Colonic mucosa (tissue), 4 donors: ENCODE data around the gene ELMO1. TPM values are rescaled to one million over a fixed set of nuclear protein-coding genes. Genes with fewer than 3 reads are reported as not detected.

Source experiments
- DNase-seq: peaks from one replicate; pipeline ENCODE4 v3.0.0-alpha.2; 2020
- H3K27ac ChIP-seq: fragments of 200-600 bp; one replicate; pipeline ENCODE4 v1.8.0; 2021
- H3K27me3 ChIP-seq: fragments of 200-600 bp; one replicate; pipeline ENCODE4 v1.8.0; 2021
- H3K36me3 ChIP-seq: fragments of 200-600 bp; one replicate; pipeline ENCODE4 v1.8.0; 2021
- H3K4me1 ChIP-seq: fragments of 200-600 bp; one replicate; pipeline ENCODE4 v1.8.0; 2021; ENCODE audit warnings: mild to moderate bottlenecking
- H3K4me3 ChIP-seq: fragments of 200-600 bp; one replicate; pipeline ENCODE4 v1.8.0; 2021
- H3K9ac ChIP-seq, 2 donors: one replicate each; pipeline ENCODE4 v1.7.0; 2013; ENCODE audit warnings: control low read depth in 2 of 2, low read depth in 2 of 2, low read length in 2 of 2
- H3K9me3 ChIP-seq: fragments of 200-600 bp; one replicate; pipeline ENCODE4 v1.8.0; 2021
- CTCF ChIP-seq: fragments of 200-600 bp; IDR thresholded peaks from one replicate; pipeline ENCODE4 v1.8.0; 2022; ENCODE audit warnings: antibody characterized with exemption, mild to moderate bottlenecking
- intact Hi-C: fragments of 100-400 bp; cut with DNase I; formaldehyde crosslinking; loops from one replicate; pipeline ENCODE4 v1.14.1; 2022
- total RNA-seq, 2 donors: library from RNA; stranded (reverse); fragmentation: NEBNext Ultra II Directional in 1 of 2; extraction: Animal tissue kit (Norgen Biotek cat#: 25700) in 1 of 2; gene quantifications; one replicate each; pipeline ENCODE4 v1.2.1, GENCODE V29; 2021
- donor health status: healthy.
- donor health status: DM: no; HTN: no; CAD: no.
- donor health status: DM: no; HTN: no; CAD: no.

Gene ELMO1
- total RNA-seq, 2 donors from 2014 or later: 4.2 to 4.7 TPM

- no peak overlapping the region for H3K4me3 ChIP-seq
- no peak for TF ChIP-seq CTCF
- intact Hi-C loops: no loop called here
- no peaks in the 10 kb centered on the region for H3K27me3 ChIP-seq
- DNase-seq: no peak
- H3K36me3 ChIP-seq: no peaks in the 10 kb centered on the region
- H3K4me1 ChIP-seq: no peaks in the 10 kb centered on the region
- no peak overlapping the region for H3K9ac ChIP-seq
- H3K27ac ChIP-seq: no peak overlapping the region
- H3K9me3 ChIP-seq: no peaks in the 10 kb centered on the region
Observed at GRCh38 chr7:37033141-37033540, 415.5 kb downstream of the ELMO1 start.

- no peaks in the 10 kb centered on the region for H3K27me3 ChIP-seq
- no peaks in the 10 kb centered on the region for H3K36me3 ChIP-seq
- no peak for DNase-seq
- no peak overlapping the region for H3K9ac ChIP-seq
- intact Hi-C loops: no loop called here
- H3K27ac ChIP-seq: peak overlapping the region; percentile 37
- TF ChIP-seq CTCF: no peak
- no peaks in the 10 kb centered on the region for H3K4me1 ChIP-seq
- H3K4me3 ChIP-seq: no peak overlapping the region
- H3K9me3 ChIP-seq: no peaks in the 10 kb centered on the region
Observed at GRCh38 chr7:37032258-37032601, 416.4 kb downstream of the ELMO1 start.

GRCh38 chr7:37031571-37032257, 416.9 kb downstream of the ELMO1 start:
- no peaks in the 10 kb centered on the region for H3K27me3 ChIP-seq
- TF ChIP-seq CTCF: no peak
- intact Hi-C loops: no loop called here
- H3K9ac ChIP-seq: no peak overlapping the region
- no peaks in the 10 kb centered on the region for H3K4me1 ChIP-seq
- H3K9me3 ChIP-seq: no peaks in the 10 kb centered on the region
- H3K4me3 ChIP-seq: no peak overlapping the region
- peak; percentile 75 for DNase-seq
- no peaks in the 10 kb centered on the region for H3K36me3 ChIP-seq
- peak overlapping the region; percentile 37 for H3K27ac ChIP-seq

- Histone ChIP-seq H3K36me3 (no peaks in the 10 kb centered on the region), H3K9me3 (no peaks in the 10 kb centered on the region), H3K27ac (no peak overlapping the region), H3K4me3 (no peak overlapping the region), H3K4me1 (no peaks in the 10 kb centered on the region), H3K27me3 (no peaks in the 10 kb centered on the region), H3K9ac (no peak overlapping the region)
- no peak for TF ChIP-seq CTCF
- DNase-seq: no peak
- intact Hi-C loops: no loop called here
Observed at GRCh38 chr7:37028909-37029440, 419.7 kb downstream of the ELMO1 start.

- intact Hi-C loops: no loop called here
- H3K27me3 ChIP-seq: no peaks in the 10 kb centered on the region
- no peak for TF ChIP-seq CTCF
- H3K27ac ChIP-seq: no peak overlapping the region
- no peaks in the 10 kb centered on the region for H3K9me3 ChIP-seq
- DNase-seq: no peak
- no peaks in the 10 kb centered on the region for H3K4me1 ChIP-seq
- no peak overlapping the region for H3K9ac ChIP-seq
- H3K36me3 ChIP-seq: no peaks in the 10 kb centered on the region
- H3K4me3 ChIP-seq: no peak overlapping the region
Observed at GRCh38 chr7:37027557-37028341, 420.9 kb downstream of the ELMO1 start.
